ENCODE results near the gene ST6GAL1.

DNA sequence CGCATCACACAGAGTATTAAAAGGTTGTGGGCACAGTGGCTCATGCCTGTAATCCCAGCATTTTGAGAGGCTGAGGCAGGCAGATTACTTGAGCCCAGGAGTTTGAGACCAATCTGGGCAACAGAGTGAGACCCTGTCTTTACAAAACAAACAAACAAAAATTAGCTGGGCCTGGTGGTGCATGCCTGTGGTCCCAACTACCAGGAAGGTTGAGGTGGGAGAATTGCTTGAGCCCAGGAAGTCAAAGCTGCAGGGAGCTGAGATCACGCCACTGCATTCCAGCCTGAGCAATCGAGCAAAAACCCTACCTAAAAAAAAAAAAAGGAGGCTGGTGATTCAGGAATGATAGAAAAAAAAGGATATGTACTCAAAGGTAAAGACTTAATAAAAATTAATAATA, 28.2 kb upstream of the ST6GAL1 start:
- TF ChIP-seq, protein P1, sequence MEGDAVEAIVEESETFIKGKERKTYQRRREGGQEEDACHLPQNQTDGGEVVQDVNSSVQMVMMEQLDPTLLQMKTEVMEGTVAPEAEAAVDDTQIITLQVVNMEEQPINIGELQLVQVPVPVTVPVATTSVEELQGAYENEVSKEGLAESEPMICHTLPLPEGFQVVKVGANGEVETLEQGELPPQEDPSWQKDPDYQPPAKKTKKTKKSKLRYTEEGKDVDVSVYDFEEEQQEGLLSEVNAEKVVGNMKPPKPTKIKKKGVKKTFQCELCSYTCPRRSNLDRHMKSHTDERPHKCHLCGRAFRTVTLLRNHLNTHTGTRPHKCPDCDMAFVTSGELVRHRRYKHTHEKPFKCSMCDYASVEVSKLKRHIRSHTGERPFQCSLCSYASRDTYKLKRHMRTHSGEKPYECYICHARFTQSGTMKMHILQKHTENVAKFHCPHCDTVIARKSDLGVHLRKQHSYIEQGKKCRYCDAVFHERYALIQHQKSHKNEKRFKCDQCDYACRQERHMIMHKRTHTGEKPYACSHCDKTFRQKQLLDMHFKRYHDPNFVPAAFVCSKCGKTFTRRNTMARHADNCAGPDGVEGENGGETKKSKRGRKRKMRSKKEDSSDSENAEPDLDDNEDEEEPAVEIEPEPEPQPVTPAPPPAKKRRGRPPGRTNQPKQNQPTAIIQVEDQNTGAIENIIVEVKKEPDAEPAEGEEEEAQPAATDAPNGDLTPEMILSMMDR (IDR thresholded peaks at IDR 0.05): no peak
- TF ChIP-seq POLR2A (IDR thresholded peaks at IDR 0.05): no peak
